SW480 (cell line): Measurements from ENCODE around the gene TTC39B.

Experiments
- DNase-seq: peaks from one replicate; pipeline ENCODE4 v3.0.0-alpha.2; 2016; ENCODE audit warnings: low spot score

Gene TTC39B

GRCh38 chr9:15300218-15300617, 6.8 kb downstream of the TTC39B start:
- no peak for DNase-seq

DNA sequence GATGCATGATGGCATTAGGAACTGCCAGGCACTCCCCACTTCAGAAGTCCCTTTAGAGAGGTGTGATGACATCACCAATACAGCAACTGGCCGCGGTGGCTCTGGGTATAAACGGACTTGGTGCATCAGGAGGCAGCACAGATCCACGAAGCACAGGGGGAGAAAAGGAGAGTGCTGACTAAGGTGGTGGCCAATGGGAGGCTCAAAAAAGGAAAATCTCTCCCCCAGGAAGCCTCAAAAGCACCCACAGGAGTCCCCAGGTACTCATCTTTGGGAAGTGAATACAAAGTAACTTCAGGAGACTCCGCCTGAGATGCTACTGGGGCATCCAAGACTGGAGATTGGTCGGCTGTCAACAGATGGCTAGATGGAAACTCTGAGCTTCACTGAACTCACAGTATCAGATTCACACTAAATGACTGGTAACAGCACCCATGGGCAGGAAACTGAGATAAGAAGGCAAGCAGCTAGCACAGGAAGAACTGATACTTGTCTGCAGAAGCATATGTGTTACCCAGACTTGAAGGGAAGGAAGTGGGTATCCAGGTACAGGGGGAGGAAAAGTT, 7.6 kb downstream of the TTC39B start:
- no peak for DNase-seq

DNA sequence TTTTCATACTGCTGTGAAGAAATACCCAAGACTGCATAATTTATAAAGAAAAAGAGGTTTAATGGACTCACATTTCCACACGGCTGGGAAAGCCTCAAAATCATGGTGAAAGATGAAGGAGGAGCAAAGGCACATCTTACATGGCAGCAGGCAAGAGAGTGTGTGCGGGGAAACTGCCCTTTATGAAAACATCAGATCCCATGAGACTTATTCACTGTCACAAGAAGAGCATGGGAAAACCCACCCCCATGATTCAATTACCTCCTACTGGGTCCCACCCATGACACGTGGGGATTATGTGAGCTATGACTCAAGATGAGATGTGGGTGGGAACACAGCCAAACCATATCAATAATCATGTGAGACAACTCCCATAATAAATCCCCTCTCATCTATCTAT, 8.7 kb downstream of the TTC39B start:
- DNase-seq = no peak

DNA sequence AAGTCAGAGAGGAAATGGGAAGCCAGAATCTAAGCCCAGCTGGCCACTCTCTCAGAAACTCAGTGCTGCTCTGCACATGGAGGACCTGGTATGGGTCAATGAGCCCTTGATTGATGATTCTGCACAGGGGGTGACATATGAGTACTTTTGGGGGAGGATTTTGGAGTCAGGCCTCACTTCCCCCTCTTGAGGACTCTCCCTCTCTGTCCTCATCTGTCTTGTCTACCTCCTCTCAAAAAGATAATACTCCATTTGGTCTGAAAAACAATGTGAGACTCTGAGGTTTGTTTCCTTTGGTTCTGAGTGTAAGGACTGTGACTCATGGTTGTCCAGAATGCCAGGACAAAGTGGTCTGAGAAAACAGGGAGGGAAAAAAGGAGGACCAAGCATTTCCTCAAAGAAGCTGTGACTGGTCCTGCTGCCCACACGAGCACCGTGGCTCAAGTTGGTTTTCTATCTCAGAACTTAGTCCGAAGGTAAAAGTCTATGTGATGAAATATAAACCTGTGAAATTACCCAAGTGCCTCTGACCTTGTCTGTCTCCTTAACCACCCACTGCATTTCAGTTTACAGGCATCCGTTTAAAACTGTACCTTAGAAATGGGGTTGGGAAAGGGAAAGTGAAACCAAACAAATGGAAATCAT, 11.1 kb downstream of the TTC39B start:
- peak; percentile 16 for DNase-seq

DNA sequence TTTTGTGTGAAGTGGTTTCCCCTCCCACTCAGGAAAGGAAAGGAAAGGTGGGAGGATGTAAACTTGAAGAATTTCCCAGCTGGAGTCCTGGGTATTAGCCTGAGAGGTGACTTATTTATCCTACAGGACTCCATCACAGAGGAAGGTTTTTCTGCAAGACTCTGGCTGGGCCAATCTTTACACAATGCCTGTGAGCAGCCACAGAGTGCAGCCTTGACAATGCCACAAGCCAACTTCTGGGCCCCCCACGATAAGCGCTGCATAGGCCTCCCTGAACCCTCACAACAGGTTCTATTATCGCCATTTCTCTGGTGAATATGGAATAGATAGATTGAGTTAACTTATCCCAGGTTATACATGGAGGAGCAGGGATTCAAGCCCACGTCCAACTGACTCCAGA, 12.4 kb downstream of the TTC39B start:
- DNase-seq = no peak

DNA sequence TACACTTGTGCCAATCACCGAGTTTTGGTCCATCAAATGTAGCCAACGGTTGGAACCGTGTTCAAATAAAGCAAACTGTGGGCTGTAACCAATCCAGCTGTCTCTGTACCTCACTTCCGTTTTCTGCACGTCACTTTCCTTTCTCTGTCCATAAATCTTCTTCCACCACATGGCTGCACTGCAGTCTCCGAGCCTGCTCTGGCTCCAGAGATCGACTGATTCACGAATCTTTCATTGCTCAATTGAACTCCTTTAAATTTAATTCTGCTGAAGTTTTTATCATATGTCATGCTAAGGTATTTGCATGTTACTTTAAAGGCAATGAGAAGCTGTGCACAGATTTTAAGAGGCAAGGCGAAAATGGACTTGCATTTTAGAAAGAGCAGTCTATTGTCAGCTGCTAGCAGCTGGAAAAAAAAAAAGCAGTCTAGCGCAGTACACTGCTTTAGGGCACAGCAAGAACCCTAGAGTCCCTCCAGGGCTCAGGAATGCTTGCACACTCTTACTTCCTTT, 13.2 kb downstream of the TTC39B start:
- DNase-seq = no peak

GRCh38 chr9:15293084-15293483, 13.9 kb downstream of the TTC39B start:
- DNase-seq = no peak

DNA sequence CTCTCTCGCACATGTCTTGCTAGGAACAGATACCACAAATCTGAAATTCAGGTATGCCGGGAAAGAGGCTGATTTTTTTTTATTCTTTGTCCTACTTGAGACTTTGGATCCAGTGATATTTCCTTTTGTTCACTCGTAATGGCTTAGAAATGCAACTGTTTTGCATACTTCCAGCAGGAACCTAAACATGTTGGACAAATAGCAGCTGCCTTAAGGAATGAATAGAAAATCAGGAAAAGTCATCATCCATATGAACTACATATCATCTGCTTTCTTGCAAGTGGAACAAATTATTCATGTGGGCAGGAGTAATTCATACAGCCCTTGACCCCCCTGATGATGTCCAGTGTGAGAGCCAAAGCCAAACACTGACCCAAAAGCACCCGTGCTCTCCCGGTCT, 17.4 kb downstream of the TTC39B start:
- DNase-seq = no peak

DNA sequence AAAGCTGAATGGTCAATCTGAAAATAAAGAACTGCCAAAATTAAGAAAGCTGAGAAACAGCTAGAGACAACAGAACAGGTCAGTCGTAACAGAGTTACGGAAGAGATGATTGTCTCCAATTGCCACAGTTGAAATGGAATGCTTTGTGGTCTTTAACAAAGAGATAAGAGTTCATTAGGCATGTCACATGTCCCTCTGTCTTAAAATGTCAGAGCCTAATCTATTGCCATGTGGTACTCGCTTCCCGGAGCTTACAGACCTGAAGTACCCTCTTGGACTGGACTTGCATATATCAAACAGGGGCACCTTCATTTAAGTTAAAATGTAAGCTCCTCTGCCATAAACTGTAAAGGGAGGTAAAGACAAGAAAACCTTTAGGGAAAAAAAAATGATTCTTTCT, 19.7 kb downstream of the TTC39B start:
- DNase-seq = no peak

DNA sequence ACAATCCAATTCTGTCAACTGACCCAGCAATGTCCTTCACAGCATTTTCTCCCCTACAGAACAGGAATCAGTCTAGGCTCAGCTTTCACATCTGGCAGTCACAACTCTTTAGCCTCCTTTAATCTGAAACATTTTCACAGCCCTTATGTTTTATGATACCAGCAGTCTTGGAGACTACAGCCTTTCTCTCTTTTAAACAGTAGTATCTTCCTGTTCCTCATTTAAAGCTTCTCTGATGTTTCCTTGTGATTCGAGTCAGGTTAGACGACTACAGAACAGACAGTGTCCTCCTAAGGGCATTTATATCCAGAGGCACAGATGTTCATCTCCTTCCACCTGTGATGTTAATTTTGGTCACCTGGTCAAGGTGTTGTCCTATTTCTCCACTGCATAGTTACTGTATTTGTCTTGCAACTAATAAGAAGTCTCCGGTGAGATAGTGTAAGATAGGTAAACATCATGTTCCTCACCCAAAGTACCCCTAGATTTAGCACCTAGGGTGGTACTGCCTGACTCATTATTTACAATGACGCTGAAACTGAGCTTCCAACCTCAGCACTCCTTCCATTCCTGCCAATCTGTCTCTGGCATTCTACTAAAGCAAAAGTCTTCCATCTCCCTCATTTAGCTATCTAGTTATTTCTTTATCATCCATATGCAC, 20.7 kb downstream of the TTC39B start:
- DNase-seq = no peak

DNA sequence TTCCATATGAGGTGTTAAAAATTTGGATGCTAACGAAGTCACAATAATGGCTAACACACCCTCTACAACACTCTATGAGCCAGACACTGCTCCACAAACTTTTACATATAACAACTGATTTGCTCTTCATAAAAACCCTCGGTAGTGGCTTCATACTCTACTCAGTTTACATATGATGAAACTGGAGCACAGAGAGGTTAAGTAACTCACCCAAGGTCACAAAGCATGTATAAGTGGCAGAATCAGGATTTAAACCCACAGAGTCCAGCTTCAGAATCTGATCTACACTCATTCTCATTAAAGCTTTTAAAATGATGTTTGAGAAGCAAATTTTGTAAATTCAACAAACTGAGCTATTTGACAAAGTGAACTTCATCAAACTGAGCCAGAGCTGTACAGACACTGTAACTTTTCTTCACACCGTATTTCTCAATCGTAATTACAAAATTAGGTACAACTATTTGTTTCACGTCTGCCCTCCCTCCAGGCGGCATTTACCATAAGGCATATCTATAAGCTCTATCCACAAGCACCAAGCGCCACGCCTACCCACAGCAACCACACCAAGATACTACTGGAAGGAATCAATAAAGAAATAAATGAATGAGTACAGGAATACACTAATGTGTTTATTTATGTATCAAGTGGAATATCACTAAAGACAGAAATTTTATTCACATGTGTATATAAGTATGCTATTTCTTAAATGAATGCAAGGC, 24.3 kb downstream of the TTC39B start:
- DNase-seq = no peak

GRCh38 chr9:15280647-15281046, 26.4 kb downstream of the TTC39B start:
- DNase-seq = no peak

DNA sequence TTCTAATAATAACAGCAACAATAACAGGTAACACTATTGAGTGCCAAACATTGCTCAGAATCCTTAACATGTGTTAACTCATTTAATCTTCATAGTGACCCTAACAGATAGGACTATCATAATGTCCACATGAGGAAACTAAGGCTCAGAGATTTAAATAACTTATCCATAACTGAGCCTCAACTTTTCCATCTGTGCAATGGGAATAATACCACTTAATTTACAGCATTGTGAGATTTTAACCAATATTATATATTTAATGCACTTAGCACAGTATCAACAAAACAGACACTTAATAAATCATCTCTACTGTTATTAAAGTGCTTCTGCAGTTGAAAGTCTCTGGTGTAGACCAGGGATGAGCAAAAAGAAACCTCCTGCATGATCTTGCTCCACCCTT, 28.2 kb downstream of the TTC39B start:
- no peak for DNase-seq

DNA sequence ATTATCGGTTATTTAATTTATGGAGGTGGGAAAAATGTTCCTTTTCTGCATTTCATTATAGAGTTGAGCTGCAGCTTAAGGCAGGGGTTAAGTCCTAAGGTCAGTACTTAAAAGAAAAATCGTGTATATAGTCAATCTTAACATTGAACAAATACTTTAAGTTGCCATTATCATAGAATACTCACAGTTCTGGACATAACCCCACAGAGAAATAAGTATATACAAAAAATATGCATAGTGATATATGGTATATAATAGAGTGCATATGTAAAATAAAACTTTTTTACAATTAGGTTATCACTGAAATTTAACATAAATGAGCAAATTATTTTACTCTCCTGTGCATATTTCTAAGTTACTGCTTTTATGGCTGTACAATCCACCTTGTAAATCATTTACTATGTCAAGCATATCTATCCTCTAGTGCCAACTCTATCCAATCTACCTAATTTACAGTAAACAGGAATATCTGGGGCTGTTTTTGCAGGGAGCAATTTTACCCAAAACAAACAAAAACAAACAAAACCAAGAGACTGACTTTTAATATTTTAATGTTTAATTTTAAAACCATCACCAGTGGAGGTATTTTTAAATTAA, 28.8 kb downstream of the TTC39B start:
- DNase-seq = no peak

GRCh38 chr9:15277400-15278090, 29.5 kb downstream of the TTC39B start:
- DNase-seq = peak; percentile 8

GRCh38 chr9:15276328-15276938, 30.6 kb downstream of the TTC39B start:
- no peak for DNase-seq

DNA sequence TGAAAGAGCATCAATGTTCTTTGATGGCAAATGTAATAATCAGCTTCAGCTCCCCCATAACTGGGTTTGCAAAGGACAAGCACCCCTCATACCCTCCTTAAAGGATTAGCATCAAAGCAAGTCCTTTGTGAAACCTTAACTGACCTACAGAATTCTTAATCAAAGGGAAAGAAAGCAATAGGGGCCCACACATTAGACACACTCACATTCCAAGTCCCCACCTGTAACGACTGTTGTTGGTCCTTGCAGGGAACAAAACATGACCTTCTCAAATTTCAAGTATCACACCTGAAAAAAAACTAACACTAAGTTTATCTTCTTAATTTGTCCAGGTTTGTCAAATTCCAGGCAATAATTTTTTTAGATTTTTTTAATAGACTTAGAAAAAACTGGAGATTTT, 32.6 kb downstream of the TTC39B start:
- DNase-seq = no peak

- DNase-seq = no peak
Observed at GRCh38 chr9:15272377-15272928, 34.6 kb downstream of the TTC39B start.

- no peak for DNase-seq
Observed at GRCh38 chr9:15271403-15271802, 35.6 kb downstream of the TTC39B start.

DNA sequence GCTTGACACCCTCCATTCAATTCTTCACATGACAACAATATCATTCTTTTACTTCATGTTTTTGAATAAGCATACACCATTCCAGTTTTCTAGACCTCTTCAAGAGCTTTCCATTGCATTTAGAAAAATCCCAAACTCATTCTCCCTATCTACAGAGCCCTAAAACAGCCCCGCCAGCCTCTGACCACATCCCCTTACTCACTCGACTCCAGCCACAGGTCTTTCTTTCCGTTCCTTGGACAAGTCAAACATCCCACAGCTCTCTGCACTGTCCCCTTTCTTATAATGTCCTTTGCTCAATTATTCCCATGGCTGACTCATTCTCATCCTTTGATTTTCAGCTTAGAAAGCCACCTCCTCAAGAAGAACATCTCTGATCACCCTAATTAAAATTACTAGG, 38.2 kb downstream of the TTC39B start:
- DNase-seq = no peak

DNA sequence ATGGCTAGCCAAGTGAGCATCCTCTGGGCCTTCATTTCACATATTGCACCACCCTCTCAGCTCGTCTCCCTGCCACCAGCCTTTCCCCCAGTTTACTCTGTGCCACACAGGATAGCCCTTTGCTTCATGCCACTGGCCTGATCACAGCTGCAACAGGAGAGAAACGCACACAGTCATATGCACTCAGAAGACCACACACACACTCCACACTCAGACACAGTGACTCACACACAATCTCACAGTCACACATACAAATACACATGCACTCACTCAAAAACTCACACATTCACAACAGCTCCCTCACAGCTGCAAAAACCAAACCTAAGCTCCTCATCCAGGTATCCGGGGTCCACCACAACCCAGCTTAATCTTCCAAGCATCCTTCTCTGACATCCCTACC, 38.7 kb downstream of the TTC39B start:
- no peak for DNase-seq
